Fibroblast of skin of scalp (primary cell): Measurements from ENCODE around the gene MTG2.

Experiments
- DNase-seq: peaks from one replicate; pipeline ENCODE4 v3.0.0-alpha.2; 2013

The MTG2 gene

DNA sequence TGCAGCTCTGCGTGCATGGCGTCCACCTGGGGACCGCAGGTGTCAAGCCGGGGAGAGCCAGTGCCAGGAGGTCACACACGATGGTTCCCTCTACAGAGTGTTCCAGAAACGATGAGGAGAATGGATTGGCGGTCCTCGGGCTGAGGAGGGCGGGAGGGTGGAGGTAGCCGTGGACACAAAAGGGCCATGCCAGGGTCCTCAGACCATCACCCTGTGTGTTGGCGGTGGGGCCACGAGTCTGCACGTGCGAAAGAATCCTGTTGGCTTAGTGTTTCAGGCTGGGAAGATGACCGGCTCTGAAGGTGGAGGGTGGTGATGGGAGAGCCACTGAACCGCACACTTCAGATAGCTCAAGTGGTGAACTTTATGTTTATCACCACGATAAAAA, 23.6 kb downstream of the MTG2 start:
- no peak for DNase-seq

DNA sequence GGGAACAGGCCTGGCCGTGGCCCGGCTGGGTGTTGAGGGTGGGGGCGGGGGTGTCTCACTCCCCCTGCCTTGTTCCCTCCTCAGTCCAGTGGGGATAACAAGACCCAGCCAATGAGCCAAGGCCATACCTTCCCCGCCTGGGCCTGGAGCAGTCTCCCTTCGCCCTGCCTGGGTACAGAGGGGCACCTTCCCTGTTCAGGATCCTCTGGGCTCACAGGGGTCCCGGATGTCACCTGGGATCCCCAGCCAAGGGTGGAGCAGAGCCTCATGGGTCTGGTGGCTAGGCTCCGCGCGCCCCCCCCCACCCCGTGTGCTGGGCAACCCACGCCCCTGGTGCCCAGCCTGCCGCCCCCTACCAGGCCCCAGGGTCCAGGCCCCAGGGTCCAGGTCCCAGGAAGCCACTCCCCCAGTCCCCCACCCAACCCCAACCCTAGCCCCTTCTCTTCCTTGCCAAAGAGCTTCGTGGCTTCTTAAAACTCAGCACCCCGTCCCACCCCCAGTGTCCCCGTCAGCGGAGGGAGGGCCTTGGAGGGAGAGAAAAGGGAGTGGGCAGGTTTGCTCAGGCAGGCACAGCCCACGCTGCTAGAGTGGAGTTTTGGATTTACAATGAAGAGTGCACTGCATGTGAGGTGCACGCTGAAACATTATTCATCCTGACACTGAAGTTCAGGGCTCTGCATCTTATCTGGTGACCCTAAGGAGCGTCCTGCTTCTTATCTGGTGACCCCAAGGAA, 25.4 kb downstream of the MTG2 start:
- DNase-seq, result no peak

DNA sequence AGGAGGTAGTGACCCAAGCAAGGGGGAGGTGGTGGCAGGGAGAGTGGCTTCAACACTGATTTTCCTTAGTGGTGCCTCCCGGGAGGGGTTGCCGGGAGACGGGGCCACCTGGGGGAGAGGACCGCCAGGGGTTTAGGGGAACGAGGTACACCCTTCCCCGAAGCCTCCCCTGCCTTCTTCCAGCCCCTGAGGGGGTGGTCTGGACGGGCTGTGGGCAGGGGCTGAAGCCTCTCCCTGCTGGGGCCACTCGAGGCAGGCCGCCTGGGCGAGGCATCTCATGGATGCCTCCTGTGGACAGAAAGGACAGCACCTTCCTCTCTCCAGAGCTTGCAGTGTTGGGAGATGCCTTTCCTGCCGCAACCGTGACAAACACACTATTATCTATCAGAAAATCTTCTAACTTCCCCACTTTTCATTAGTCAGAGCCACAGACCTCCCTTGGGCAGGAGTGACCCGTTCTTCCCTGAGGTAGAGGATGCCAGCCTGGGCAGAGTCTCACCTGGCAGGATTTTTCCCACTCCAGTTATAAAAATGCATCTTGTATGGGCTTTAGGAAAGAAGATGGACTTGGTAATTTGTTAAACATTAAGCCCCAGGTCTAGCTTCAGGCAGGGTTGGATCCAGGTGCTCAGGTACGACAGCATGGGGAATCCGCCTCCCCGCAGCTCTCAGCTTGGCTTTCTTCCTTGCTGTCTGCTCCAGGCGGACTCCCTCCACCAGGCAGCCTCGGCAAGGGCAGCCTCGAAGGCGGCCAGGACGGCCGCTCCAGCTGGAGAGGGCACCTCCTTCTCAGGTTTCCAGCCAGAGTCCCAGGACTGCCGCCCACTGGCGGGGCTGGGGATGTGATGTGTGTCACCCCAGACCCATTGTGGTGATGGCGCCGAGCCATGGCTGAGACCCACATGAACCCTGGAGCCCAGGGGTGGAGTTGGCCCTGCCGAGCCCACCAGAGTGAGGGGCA, 26.2 kb downstream of the MTG2 start:
- no peak for DNase-seq

DNA sequence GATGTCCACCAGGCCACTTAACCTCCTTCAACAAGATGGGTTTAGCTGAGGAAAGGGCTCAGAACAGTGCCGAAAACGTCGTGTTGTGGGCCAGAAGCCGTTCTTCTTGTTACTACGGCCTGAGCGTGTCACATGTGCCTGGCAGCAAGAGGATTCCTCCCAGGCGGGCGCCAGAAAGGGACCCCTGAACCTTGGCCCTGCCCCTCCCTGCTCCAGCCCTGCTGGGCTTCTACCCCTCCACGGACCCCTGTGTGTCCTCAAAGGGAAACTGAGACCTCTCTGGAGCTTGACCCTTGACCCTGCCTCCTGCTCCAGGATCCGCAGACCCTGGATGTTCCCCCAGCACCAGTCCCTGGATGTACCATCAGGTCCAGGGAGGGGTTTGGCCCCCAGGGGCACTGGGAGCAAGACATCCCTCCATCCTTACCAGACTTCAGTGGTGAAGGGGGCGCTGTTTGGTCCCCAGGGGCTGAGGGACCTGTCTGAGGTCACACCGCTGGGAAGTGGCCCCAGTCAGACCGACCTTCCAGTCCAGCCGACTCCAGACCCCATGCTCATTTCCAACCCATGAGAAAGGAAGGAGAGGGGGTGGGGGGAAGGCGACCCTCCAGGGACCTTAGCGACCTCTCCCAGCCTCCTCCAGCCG, 27.1 kb downstream of the MTG2 start:
- no peak for DNase-seq

DNA sequence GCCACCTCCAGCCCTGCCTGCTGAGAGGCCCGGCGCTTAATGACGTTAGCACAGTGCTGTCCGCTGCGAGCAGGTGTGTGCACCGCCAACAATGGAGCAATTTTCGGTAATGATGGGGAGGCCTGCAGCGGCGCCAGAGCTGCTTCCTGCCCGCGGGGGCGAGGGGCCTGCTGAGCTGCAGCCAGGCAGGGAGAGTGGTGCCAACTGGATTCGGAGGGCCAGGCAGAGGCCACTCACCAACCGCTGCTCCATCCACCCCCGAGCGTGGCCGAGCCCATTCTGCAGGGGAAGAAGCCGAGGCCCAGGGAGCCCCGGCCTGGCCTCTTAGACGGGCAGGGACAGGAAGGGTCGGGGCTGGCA, 27.6 kb downstream of the MTG2 start:
- DNase-seq, result no peak

DNA sequence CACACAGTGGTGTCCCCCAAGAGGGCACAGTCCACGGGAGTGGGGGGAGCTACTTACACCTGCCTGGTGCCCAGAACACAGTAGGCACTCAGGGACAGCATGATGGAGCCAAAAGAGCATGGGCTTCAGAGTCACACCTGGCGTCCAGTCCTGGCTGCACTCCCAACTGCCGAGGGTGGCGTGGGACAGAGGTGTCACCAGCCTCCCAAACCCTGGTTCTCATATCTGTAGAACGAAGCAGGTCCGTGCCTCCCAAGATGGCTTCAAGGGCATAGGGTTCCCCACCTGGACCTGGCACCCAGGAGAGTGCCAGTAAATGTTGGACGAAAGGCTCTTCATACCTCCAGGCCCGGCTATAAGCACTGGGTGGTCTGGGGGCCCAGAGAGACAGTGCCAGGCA, 28.4 kb downstream of the MTG2 start:
- DNase-seq, result no peak

DNA sequence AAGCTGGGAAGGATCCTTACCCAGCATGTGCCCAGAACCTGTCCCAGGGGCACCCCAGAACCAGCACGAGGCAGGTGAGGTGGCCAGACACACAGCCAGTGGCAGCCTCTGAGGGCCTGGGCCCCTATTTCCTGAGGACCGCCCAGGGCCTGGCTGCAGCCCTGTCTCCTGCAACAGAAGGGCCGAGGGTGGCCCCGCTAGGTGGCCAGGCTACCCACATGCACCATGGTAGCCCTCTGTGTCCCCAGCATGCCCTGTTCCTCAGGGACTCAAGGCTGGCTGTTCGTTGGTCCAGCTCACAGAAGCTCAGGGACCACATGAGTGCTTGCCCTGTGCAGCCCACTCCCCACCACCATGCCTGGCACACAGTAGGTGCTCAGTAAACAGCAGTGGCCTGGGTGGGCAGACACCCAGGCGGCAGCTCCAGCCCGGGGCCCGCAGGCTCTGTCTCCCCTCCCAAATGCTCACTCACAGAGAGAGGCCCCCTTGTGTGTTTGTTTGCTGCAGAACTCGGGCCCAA, 29.0 kb downstream of the MTG2 start:
- no peak for DNase-seq

DNA sequence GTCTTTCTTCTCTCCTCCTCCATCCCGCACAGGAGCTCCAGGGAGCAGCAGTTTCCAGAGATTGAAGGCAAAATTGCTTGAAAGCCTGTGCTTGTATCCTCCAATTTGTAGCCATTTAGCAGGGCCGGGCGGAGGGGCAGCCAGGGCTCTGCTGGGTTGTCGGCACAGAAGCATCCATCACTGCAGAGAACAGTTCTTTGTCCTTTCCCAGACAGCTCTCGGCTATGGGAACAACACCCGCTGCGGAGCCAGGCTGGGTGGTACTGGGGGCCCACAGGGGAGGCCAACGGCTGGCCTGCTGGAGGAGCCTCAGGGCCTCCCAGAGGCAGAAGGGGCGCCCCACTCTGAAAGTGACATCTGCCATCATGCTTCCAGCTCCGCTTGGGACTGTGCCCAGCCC, 29.5 kb downstream of the MTG2 start:
- no peak for DNase-seq

DNA sequence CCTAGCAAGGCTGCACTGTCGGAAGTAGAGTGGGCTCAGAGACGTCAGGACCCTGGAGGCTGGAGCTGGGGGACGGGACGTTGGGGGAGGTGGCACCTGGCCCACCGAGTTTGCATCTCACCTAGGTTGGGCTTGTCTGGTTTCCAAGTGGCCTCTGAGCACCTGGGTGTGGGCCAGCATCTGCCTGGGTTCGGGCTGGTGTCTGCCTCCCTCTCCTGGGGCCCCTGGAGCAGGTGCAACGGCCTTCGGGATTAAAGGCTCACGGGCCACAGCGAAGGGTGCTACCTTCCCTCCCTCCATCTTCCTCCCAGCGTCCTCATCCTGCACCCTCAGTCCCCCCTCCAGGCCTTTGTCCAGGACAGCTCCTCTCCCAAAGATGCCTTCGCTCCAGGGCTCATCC, 31.2 kb downstream of the MTG2 start:
- DNase-seq, result no peak

DNA sequence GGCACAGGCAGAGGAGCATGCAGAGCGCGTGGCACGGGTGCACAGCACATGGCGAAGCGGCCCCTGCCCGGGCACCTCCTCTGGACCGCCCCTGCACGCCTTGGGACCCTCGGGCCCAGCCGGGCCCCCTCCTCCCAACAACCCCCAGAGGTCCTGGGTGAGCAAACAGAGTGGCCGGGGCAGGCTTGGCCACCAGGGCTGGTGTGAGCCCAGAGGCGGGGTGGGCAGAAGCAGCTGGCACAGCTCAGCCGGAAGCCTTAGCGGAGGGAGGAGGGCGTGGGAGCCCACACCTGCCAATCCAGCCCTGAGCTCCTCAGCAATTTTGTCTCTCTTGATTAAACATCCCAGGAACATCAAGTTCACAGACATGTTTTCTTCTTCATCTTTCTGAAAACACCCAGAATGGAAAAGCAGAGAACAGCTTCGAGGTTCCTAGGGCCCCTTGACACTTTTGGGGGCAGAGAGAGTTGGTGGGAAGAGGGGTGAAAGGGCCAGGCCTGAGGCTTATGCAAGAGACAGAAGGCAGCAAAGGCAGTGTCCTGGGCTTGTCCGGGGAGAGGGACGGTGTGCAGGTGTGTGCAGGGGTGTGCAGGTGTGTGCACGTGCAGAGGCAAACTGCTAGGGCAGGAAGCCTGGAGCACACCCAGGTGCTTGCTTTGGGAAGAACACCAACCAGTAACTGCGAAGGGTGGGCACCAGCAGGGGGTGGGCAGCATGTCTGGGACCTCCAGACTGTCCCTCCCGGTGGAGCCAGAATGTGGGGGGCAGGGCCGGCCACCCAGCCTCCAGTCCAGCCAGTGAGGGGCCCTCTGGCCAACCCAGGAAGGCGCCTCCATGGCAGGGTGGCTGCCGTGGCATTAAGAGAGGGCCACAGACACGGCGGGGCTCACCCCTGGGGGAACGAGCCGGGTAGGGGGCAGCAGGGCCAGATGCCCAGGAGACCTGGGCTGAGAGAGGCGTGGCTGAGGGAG, 32.5 kb downstream of the MTG2 start:
- no peak for DNase-seq

DNA sequence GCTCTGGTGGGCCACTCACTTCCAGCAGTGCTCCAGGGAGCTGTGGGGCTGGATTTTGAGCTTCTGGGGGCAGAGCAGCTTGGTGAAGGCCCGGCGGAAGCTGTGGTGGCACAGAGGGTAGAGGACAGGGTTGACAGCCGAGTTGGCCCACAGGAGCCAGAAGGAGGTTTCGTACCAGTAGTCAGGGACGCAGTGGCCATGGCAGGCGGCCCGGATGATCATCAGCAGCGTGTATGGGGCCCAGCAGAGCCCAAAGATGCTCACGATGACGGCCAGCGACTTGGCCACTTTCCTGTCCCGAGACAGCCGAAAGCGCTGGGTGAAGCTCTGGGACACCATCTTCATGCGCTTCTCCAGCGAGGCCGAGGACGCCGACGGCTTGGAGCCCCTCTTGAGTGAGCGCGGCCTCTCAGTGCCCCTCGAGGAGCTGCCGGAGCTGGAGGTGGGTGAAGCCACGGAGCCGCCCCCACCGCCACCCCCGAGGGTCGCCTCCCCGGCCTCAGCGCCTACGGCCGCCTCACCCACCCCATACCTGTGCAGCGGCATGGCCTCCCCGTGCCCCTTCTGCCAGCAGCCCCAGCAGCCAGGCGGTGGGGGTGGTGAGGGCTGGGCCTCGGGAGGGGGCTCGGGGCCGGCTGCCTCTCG, 33.3 kb downstream of the MTG2 start:
- DNase-seq, result no peak

DNA sequence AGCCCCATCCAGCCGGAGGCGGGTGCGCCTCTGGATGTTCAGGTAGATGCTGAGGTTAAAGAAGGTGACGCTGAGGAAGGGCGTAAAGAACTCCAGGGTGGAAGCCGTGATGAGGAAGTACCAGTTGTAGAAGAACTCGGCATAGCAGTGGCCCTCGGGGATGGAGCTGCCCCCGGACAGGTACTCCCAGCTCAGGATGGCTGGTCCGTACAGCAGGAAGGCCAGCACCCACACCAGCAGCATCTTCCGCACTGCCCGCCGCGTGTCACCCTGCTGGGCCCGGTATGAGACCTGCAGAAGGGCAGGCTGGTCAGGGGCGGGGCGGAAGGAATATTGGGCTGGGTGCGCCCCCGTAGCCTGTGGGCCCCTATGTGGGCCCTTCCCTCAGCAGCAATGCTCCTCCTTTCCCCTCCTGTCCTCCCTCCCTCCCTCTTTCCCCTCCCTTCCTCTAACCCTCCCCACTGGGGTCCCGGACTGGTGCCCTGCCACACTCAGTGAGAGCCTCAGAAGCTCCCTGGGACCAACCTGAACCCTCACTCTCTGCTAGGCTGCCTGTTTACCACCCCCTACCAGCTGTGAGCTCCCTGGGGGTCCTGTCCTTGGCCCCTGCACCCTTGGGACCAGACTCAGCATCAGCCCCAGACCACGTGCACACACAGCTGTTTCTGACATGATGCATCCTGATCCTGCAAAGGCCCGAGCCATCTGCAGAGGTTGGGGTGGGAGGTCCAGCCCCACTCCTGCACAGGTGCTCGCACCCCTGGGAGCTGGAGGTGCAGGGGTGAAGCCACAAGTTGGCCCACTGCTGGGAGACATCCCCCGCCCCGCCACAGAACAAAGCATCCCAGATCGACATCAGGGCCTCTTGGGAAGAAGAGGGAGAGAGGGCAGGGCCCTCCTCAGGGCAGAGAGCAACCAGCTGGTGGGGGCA, 34.1 kb downstream of the MTG2 start:
- DNase-seq, result no peak

DNA sequence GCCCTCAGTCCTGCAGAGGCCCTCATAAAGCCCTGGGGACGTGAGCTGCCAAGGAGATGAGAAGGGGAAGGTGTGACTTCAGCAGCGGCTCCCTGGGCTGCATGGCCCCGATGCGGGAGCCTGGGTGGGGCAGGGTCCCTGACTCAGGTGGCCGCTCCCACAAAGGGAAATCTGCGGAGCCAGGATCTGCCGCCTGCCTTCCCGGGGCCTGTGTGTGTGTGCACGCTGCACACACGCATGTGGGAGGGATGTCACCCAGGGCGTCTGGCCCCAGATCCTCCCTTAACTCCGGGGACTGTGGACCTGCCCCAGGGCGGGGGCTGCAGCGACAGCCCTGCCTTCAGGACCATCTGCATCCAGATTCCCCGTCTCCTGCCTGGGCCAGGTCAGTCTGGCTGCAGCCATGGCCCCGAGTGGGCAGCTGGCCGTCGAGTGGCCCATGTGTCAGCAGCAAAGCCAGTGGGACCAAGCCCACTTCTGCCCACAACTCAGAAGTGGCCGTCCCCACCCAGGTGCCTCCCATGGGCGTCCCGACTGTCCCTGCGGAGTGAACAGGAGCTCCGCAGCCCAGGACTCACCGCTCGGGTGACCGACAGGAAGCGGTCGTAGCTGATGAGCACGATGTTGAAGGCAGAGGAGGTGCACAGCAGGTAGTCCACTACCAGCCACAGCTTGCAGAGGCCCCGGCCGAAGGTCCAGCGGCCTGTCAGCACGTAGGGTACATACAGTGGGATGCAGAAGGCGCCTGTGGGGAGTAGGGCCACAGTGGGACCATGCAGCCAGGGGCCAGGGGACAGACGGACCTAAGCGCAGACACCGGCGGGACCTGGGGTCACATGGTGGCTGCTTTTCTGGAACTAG, 35.3 kb downstream of the MTG2 start:
- no peak for DNase-seq

DNA sequence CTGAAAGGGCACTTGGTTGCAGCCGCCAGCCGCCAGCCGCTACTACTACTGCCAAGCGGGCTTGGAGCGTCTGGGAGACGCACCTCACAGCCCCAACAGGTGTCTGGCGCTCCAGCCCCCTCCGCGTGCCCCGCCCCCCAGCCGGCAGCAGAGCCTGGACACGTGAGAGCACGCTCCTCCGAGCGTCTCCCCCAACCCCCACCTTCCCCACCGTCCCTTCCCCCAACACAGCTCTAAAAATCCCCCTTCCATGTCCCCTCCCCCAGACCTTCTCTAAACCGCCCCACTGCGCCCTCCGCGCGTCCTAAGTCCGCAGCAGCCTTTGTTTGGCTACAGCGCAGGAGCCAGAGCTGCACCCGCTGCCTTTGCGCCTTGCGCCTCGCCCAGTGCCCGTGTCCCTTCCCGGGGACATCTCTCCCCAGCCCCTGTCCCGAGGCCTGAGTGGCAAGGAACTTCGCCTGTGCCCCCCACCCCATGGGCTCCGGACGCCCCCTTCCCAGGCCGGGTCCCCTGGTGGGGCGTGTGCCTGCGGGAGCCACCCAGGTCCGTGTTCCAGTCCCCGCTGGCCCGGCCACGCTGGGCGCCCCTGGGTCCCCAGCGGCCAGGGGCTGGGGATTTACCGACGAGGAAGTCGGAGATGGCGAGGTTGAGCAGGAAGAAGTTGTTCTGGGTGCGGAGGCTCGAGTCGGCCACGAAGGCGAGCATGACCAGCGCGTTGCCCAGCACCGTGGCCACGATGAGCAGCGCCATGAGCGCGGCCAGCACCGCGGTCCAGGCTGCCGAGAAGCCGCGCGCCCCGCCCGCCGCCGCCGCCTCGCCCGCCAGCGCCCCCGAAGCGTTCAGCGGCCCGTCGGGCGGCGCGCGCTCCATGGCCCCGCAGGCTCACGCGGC, 36.5 kb downstream of the MTG2 start:
- no peak for DNase-seq

DNA sequence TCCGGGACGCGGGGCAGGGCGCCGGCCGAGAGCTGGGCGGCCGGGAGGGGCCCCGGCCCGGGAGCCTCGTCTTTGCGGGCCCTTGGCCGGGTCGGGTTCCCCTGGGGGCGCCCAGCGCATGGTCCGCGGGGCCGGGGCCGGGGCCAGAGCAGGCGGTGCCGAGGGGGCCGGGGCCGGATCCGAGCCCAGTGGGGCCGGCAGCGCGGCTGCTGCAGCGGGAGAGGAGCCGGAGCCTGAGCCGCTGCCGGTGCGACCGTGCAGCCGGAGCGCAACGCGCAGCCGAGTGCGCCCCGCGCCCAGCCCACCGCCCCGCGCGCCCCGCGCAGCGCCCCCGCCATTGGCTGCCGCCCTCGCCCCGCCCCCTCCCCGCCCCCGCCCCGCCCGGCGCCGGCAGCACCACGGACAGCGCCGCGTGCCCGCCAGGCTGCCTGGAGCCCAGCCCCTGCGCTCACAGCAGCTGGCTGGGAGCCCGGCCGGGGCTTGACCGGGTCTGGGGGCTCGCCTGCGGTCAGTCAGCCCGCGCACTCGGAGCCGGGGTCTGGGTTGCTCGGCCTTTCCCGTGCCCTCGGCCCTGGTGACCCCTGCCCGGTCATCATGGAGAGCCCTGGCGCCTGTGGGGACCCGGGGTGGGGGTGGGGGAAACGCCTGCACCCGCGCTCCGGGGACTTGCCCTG, 37.3 kb downstream of the MTG2 start, which contains the start of gene HRH3:
HRH3 (minus strand) TSS at position 287 of the 674 bp plus-strand sequence. CDS start 308 bp downstream, outside the sequence.
- peak; percentile 40 for DNase-seq

DNA sequence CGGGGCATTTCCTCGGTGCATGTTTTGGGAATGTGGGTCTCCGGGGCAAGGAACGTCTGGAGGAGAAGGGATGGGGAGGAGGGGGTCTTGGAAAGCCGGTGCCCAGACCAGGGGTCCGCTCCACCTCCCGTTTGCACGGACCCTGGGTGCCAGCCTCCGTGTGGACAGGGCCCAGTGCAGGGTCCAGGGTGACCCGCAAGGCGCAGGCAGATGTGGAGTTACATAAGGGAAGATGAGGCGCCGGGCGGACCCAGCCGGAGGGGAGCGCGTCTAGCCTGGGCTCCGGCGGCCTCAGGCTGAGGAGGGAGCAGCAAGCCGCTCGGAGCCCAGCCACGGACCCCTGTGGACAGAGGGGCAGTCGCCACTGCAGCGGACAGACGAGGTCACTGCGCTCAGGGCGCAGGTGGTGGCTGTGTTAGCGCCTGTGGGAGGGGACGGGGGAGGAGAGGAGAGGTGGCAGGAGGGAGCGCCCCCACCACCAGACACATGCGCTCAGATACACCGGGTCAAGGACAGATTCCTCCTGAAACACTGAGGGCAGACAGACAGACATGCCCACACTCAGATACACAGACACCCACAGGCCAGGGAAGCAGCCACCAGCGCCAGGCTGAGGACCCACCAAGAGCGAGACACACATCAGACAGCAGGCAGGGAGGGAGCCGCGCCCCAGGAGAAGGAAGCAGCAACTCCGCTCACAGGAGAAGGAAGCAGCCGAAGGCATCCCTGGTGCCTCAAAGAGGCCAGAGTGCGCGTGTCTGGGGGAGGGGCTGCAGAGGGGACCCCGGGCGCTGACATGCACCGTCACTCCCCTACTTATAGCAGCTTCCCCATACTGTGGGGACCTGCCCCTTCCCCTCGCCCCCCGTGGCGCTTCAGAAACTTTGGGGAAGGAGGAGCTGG, 38.1 kb downstream of the MTG2 start:
- DNase-seq, result no peak
